ENCODE measurements around the gene GIPC1.
"Not testable (repeated sequence)": the region's sequence is repeated elsewhere in the genome, so short reads cannot be mapped to it uniquely, and the experiment has no call there.

The GIPC1 gene

GRCh38 chr19:14517840-14518505 is 22.0 kb upstream of the GIPC1 start, which contains the start of gene DNAJB1:
Gene DNAJB1, minus strand, starts transcription at chr19:14518397. Its CDS starts 48 bp downstream, at chr19:14518349.
- DNase-seq, result peak; percentile 37

DNA sequence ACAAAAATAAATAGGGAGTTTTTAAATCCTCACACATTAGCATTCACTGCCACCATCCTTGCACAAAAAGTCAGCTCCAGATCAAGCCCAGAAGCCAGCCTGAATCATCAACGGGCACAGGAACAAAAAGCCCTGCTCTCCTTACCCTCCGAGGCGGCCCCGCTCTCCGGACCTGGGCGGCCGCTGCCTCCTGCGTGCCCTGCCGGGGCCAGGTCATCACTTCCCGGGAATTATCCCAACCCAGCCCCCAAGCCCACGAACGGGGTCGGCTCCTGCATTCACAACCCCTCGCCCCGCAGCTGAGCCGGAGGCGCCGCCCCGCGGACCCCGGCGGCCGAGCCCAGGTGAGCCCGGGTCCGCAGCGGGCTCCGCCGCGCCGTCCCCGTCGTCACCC is 21.5 kb upstream of the GIPC1 start:
- DNase-seq, result no peak

DNA sequence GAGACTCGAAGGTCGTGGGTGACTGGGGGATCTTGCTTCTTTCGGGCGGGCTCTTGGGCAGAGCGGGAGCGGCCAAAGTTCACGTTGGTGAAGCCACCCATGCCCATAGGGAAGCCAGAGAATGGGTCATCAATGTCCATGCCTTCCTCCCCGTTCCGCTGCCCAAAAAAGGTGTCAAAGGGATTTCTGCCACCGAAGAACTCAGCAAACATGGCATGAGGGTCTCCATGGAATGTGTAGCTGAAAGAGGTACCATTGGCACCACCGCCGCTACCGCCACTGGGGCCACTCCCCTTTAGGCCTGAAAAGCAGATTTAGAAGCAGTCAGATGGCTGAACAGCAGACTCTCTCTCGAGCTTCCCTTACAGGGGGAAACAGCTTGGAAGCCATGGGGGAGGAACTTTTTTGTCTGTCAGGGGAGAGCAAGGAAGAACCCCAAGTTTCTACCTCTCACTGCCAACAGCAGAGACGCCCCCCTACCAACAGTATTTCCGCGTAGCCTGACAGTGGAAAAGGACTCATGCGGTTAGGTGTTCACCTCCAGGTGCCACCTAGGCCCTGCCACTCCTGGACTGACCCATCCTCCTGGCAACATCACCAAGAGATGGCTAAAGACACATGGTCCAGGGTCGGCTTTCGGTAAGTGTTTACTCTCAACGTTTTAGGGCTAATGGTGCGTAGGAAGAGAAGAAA is 21.0 kb upstream of the GIPC1 start:
- peak; percentile 18 for DNase-seq

DNA sequence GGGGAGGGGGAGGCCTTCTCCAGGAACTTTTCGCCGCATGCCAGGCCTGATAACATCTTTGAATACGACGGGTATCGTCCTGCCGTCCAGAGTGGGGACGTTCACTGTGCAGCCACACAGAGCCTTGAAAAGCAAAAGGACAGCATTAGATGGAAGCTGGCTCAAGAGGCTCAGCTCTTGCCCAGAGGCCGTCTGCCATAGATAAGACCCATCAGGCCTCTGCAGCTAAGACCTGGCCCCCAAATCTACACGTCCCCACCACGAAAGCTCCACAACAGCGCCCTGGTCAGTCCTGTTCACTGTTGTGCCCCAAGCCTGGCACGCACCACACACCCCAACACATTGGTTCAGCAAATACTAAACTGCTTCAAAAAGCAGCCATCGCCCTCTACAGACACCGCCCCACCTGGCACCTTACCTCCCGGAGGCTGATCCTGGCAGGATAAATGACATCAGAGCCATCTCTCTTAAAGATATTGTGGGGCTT is 20.2 kb upstream of the GIPC1 start:
- DNase-seq, result no peak

DNA sequence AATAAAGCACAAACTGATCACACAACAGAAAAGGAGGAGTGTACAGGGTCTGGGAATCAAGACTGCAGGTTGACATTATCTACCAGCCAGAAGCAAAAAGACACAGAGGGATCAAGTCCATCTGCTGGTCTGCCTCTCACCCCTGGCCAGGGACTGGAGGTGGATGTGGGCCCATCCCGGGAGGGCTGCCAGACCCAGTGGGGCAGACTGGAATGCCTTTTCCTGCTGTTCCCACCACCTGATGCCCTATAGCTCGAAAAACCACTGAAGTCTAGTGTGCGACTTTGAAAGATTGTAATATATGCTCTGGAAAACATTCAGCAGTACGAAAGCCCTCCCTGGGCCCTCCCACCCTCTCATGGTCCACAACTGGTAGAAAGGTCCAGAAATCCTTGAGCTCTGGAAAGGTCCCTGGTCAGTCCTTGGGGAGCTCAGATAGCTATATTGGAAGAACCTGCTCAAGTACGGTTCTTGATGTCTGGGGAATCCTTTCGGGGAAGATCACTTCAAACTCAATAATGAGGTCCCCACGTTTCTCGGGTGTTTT is 19.6 kb upstream of the GIPC1 start:
- no peak for DNase-seq

DNA sequence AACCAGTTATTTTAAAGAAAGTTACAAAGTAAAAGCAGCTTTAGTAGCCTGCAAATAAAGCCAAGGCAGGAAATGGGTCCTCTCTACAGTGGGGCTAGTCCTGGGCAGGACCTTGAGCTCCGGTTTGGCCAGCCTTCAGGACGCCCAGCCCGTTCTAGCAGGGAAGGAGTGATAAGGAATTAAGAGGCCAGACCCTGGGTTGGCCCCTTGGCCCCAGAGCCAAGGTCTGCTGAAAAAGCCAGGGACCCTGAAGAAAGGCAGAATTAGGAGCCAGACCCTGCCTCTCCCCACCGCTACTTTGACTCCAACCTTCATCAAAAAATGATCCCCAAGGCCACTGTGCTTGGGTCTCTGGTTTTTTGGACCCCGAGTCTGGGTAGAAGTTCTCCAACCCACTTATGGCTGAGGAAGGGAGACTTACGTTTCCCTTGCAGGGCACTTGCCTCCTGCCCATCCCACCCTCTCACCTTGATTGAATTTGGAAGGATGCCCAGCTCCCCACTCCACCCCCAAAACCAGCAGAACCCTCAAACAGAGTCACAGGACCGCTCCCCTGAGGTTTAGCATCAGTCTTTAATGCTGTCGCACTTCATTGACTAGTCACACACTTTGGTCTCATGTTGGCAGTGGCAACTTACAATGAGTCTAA is 18.4 kb upstream of the GIPC1 start:
- DNase-seq, result no peak

DNA sequence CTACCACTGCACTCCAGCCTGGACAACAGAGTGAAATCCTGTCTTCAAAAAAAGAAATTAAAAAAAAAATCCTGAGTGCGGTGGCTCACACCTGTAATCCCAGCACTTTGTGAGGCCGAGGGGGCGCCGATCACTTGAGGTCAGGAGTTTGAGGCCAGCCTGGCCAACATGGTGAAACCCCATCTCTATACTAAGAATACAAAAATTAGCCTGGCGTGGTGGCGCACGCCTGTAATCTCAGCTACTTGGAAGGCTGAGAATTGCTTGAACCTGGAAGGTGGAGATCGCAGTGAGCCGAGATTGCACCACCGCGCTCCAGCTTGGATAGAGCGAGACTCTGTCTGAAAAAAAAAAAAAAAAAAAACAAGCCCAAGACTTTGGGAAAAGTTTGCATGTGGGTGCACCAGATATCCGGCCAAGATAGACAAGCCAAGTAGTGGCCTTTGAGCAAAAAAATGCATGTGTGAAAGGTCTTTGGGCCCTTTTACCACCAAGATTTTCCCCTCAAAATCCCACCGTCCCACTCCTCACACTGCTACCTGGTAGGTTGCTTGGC is 16.6 kb upstream of the GIPC1 start:
- DNase-seq, result no peak

DNA sequence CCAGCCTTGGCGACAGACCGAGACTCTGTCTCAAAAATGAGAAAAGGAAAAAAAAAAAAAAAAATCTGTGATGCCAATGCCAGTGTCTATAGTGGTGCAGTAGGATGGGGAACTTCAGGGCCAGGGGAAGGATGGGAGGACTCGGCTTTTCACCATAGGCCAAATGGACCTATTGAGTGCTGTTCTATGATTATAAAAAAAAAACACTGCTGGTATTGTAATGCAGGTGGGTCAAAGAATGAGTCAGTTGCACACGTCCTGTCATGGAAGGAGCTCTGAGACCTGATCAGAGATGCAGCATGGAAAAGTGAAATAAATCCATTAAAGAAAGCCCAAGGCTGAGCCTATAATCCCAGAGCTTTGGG is 15.3 kb upstream of the GIPC1 start:
- no peak for DNase-seq

GRCh38 chr19:14510311-14511228 is 14.6 kb upstream of the GIPC1 start:
- DNase-seq, result no peak

DNA sequence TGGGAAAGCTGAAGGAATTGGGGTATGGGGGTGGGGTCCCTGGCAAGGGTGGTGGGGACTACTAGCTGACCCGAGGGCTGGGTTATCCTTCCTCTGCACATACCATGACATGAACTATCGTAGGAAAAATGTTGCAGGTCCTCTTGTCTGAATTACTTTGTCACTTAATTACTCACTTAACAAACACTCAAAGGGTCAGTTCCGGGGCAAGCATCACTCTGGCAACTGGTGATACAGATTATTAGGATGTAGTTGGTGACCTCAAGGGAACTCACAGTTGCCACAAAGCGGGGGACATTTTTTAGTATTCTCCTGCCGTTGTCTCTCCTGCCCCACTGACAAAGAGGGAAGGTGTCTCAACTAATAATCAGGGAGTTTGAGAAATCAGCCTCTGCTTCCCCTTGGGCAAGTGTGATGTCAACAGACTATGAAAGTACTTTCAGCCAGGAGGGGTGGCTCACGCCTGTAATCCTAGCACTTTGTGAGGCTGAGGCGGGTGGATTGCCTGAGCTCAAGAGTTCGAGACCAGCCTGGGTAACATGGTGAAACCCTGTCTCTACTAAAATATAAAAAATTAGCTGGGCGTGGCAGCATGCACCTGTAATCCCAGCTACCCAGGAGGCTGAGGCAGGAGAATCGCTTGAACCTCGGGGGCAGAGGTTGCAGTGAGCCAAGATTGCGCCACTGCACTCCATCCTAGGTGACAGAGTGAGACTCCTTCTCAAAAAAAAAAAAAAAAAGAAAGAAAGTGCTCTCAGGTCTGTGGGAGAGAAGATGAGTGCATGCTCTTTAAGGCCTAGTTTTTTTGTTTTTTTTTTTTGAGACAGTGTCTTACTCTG is 12.0 kb upstream of the GIPC1 start:
- DNase-seq, result no peak

DNA sequence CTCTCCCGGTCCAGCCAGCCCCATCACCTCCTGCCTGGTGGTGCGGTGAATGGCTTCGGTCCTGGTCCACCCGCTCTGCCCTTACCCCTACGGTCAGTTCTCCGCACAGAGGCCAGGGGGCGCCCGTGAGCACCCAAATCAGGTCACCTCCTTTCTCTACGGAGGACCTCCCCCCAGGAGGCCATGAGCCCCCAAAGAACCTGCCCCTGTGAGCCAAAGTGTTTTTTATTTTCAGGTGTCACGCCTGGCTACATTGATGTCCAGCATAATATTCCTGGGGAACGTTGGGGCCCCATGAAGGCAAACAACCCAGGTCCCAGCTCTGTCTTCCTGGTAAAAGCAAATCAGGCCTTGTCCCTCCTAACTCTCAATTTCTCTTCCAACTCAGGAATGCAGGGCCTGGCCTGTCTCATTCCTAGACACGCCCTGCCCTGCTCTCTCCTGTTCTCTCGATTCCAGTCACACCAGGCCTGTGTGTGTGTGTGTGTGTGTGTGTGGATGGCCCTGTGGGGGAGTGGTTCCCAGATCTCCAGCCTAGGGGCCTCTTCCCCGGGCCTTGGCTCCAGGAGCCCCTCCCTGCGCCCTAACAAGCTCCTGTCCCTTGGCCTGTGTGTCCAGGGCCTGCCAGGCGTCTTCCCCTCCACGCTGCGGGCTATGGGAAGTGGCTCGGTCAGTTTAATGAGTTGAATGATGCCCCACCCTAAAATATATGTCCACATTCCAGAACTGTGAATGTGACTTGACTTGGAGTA is 9.7 kb upstream of the GIPC1 start:
- peak; percentile 74 for DNase-seq

- DNase-seq, result not testable (repeated sequence)
Measured at GRCh38 chr19:14504575-14504974, 8.6 kb upstream of the GIPC1 start.

GRCh38 chr19:14503285-14503684 is 7.4 kb upstream of the GIPC1 start:
- DNase-seq, result no peak

DNA sequence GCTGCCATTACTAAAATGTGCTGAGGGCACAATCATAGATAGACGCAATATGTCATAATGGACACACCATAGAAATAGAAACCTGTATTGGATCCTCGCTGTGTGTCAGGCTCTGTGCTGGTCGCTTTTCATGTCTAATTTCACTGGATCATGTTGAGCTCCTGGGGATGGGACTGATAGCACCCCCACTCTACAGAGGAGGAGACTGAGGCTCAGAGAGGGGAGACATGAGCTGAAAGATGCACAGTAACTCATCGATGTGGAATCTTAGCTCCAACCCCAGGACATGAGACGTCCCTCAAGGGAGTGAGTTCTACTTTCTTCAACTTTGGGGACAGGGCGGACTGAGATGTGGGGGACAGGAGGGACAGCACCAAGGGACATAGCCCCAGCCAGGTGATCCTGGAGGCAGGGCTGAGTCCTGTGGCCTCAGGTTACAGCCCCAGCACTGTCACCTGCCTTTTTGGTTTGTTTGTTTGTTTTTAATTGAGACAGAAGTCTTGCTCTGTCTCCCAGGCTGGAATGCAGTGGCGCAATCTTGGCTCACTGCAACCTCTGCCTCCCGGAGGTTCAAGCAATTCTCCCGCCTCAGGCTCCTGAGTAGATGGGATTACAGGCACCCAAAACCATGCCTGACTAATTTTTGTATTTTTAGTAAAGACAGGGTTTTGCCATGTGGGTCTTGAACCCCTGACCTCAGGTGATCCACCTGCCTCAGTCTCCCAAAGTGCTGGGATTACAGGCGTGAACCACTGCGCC is 6.6 kb upstream of the GIPC1 start:
- no peak for DNase-seq

- no peak for DNase-seq
Measured at GRCh38 chr19:14497228-14497921, 1.4 kb upstream of the GIPC1 start.

DNA sequence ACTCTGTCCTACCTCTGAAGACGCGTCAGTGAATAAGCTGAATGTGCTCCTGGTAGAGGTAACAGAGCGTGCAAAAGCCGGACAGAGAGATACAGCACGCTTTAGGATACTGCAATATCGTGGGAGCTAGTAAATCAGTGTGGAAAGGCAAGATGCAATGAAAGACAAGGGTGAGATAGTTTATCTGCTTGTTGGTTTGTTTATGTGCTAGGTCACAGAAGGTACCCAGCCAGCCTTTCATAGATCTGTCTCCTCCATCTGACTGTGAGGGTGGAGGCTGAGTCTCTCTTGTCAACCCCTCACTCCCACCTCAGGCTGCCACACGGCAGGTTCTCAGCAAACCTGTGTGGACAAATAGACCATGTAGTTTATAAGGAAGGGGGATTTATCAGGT is 904 bp upstream of the GIPC1 start:
- DNase-seq, result no peak

DNA sequence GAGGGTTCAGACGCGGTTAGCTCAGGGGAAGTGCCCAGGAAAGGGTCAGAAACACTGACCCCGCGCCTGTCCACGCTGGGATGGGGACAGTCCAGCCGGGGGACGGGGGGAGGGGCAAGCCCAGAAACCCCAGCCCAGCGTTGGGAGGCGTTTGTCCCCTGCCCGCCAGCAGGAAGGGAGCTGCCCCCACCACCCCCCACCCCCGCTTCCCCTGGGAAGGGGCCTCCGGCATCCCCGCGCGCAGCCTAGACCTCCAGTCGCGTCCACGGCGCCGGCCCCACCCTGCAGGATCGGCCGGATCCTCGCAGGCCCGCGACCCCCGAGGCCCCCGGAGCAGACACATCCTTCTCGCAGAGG is 277 bp downstream of the GIPC1 start:
- no peak for DNase-seq

DNA sequence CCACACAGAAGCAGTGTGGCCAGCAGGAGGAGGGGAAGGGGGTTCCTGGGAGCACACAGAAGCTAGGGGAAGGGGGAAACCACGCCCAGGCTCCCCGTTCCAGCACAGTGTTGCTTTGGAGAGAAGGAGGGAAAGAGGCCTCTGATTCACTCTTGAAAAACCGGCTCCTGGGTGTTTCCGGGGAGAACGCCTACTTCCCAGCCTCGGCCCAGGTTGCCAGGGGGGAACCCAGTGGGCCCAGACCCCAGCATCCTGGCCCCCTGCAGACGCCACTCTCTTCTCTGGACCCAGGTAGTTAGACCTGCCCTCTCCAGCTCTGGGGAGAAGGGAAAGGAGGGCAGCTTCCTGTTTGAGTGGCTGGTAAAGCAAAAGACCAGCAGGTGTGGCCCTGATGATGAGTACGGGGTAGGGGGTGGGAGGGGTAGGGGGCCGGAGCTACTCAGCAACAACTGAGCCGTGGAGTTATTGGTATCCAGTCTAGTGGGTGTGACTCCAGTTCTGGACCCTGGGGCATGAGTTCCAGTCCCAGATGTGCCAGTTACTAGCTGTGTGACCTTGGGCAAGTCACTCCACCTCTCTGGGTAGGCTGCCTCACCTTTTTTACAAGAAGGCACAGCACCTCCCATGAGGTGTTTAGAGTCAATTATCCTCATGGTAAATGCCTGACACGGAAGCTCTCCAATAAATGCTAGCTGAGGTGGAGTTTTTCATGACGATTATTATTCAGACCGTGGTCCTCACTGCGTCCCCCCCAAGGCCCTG is 836 bp downstream of the GIPC1 start:
- no peak for DNase-seq

- no peak for DNase-seq
Measured at GRCh38 chr19:14494411-14494810, 1.5 kb downstream of the GIPC1 start.
